Measurements from ENCODE around the gene METTL17. TPM values are rescaled to one million over a fixed set of nuclear protein-coding genes. Genes with fewer than 3 reads are reported as not detected.
"Not testable (repeated sequence)": the region's sequence is repeated elsewhere in the genome, so short reads cannot be mapped to it uniquely, and the experiment has no call there.

Gene METTL17
- polyA plus RNA-seq, 3 donors = 82.1 to 128 (median 94.9) TPM

GRCh38 chr14:20982646-20983369 is 7.0 kb upstream of the METTL17 start:
- no peak for DNase-seq (ENCODE audit: extremely low read depth in 1 of 11, low read depth in 9 of 11, low spot score in 4 of 11)

- DNase-seq (ENCODE audit: extremely low read depth in 1 of 11, low read depth in 9 of 11, low spot score in 4 of 11) = not testable (repeated sequence)
These were observed 4.1 kb upstream of the METTL17 start for GRCh38 chr14:20985650-20986049.

- no peak for DNase-seq (ENCODE audit: extremely low read depth in 1 of 11, low read depth in 9 of 11, low spot score in 4 of 11)
These were observed 3.0 kb upstream of the METTL17 start for GRCh38 chr14:20986811-20987210.

GRCh38 chr14:20988717-20989470 is 886 bp upstream of the METTL17 start:
- DNase-seq (ENCODE audit: extremely low read depth in 1 of 11, low read depth in 9 of 11, low spot score in 4 of 11) = no peak

- DNase-seq (ENCODE audit: extremely low read depth in 1 of 11, low read depth in 9 of 11, low spot score in 4 of 11) = no peak
These were observed 351 bp upstream of the METTL17 start for GRCh38 chr14:20989471-20989786.

GRCh38 chr14:20996521-20996920 is 6.7 kb downstream of the METTL17 start:
- DNase-seq (ENCODE audit: extremely low read depth in 1 of 11, low read depth in 9 of 11, low spot score in 4 of 11) = no peak

- DNase-seq (ENCODE audit: extremely low read depth in 1 of 11, low read depth in 9 of 11, low spot score in 4 of 11) = no peak
These were observed 7.3 kb downstream of the METTL17 start for GRCh38 chr14:20997115-20997514.

- DNase-seq (ENCODE audit: extremely low read depth in 1 of 11, low read depth in 9 of 11, low spot score in 4 of 11) = no peak
These were observed 7.8 kb downstream of the METTL17 start for GRCh38 chr14:20997564-20997963.

GRCh38 chr14:20998139-20998538 is 8.4 kb downstream of the METTL17 start:
- DNase-seq (ENCODE audit: extremely low read depth in 1 of 11, low read depth in 9 of 11, low spot score in 4 of 11) = peak in 1 of 11 donors; percentile 17

- no peak for DNase-seq (ENCODE audit: extremely low read depth in 1 of 11, low read depth in 9 of 11, low spot score in 4 of 11)
These were observed 9.0 kb downstream of the METTL17 start, which contains the start of gene SLC39A2 for GRCh38 chr14:20998674-20999366. Gene SLC39A2 (plus strand): TSS chr14:20999293. CDS start chr14:20999447, 154 bp downstream.

- DNase-seq (ENCODE audit: extremely low read depth in 1 of 11, low read depth in 9 of 11, low spot score in 4 of 11) = no peak
These were observed 9.8 kb downstream of the METTL17 start for GRCh38 chr14:20999591-20999990.

GRCh38 chr14:21001218-21001617 is 11.4 kb downstream of the METTL17 start:
- no peak for DNase-seq (ENCODE audit: extremely low read depth in 1 of 11, low read depth in 9 of 11, low spot score in 4 of 11)

- DNase-seq (ENCODE audit: extremely low read depth in 1 of 11, low read depth in 9 of 11, low spot score in 4 of 11) = no peak
These were observed 14.1 kb downstream of the METTL17 start for GRCh38 chr14:21003788-21004346.

- not testable (repeated sequence) for DNase-seq (ENCODE audit: extremely low read depth in 1 of 11, low read depth in 9 of 11, low spot score in 4 of 11)
These were observed 19.9 kb downstream of the METTL17 start for GRCh38 chr14:21009721-21010120.

GRCh38 chr14:21011136-21011535 is 21.4 kb downstream of the METTL17 start:
- DNase-seq (ENCODE audit: extremely low read depth in 1 of 11, low read depth in 9 of 11, low spot score in 4 of 11) = no peak

GRCh38 chr14:21014761-21015190 is 25.0 kb downstream of the METTL17 start:
- peak in 10 of 11 donors; percentile 79 to 93 (median 87) for DNase-seq (ENCODE audit: extremely low read depth in 1 of 11, low read depth in 9 of 11, low spot score in 4 of 11)

GRCh38 chr14:21015312-21015711 is 25.5 kb downstream of the METTL17 start:
- no peak for DNase-seq (ENCODE audit: extremely low read depth in 1 of 11, low read depth in 9 of 11, low spot score in 4 of 11)

GRCh38 chr14:21016413-21017190 is 26.8 kb downstream of the METTL17 start:
- DNase-seq (ENCODE audit: extremely low read depth in 1 of 11, low read depth in 9 of 11, low spot score in 4 of 11) = no peak
